Measurements from ENCODE around the gene CCDC74A. TPM values are rescaled to one million over a fixed set of nuclear protein-coding genes. Genes with fewer than 3 reads are reported as not detected.
"Not testable (repeated sequence)": the region's sequence is repeated elsewhere in the genome, so short reads cannot be mapped to it uniquely, and the experiment has no call there.

Gene CCDC74A
- total and polyA plus RNA-seq, 7 donors, result 0.16 to 0.51 (median 0.18) TPM; not detected in 3

GRCh38 chr2:131544813-131545165 is 17.1 kb downstream of the CCDC74A start:
- H3K27me3 ChIP-seq (ENCODE audit: insufficient read depth in 3 of 3, low read length in 2 of 3); H3K4me3 ChIP-seq; H3K9me3 ChIP-seq; intact Hi-C loops (cut with DNase I); H3K36me3 ChIP-seq (ENCODE audit: insufficient read depth in 1 of 2, low read depth in 1 of 2); H3K4me1 ChIP-seq; DNase-seq; ATAC-seq; H3K27ac ChIP-seq: not testable (repeated sequence)
- WGBS, 3 donors, result 87 to 93% (median 93%) methylated on average over 3 of the region's 7 CpGs

GRCh38 chr2:131552871-131553270 is 25.2 kb downstream of the CCDC74A start:
- TF ChIP-seq CTCF (IDR thresholded peaks at IDR 0.05), result no peak

GRCh38 chr2:131556998-131557397 is 29.3 kb downstream of the CCDC74A start:
- Histone ChIP-seq H3K4me3 (no peak overlapping the region), H3K36me3 (ENCODE audit: insufficient read depth in 1 of 2, low read depth in 1 of 2) (no peaks in the 10 kb centered on the region), H3K27me3 (ENCODE audit: insufficient read depth in 3 of 3, low read length in 2 of 3) (no peaks in the 10 kb centered on the region), H3K4me1 (no peaks in the 10 kb centered on the region), H3K27ac (no peak overlapping the region), H3K9me3 (no peaks in the 10 kb centered on the region)
- ATAC-seq (no peak), DNase-seq (no peak)
- intact Hi-C loops (cut with DNase I), result no loop called here
- WGBS, 3 donors, result 90 to 92% (median 90%) methylated on average over 7 of the region's 7 CpGs
- TF ChIP-seq CTCF (IDR thresholded peaks at IDR 0.05), result no peak

More at GRCh38 chr2:131552871-131553270, 25.2 kb downstream of the CCDC74A start:
- ATAC-seq (no peak), DNase-seq (no peak)
- intact Hi-C loops (cut with DNase I), result no loop called here
- 72 to 83% (median 82%) methylated on average over 11 of the region's 11 CpGs for WGBS, 3 donors
- H3K4me3 ChIP-seq, result no peak overlapping the region
- no peak overlapping the region for H3K27ac ChIP-seq
- H3K36me3 ChIP-seq (ENCODE audit: insufficient read depth in 1 of 2, low read depth in 1 of 2), result no peaks in the 10 kb centered on the region
- no peaks in the 10 kb centered on the region for H3K9me3 ChIP-seq
- no peaks in the 10 kb centered on the region for H3K27me3 ChIP-seq (ENCODE audit: insufficient read depth in 3 of 3, low read length in 2 of 3)
- no peaks in the 10 kb centered on the region for H3K4me1 ChIP-seq

GRCh38 chr2:131557558-131558321 is 30.1 kb downstream of the CCDC74A start:
- no peaks in the 10 kb centered on the region for H3K36me3 ChIP-seq (ENCODE audit: insufficient read depth in 1 of 2, low read depth in 1 of 2)
- ATAC-seq (no peak), DNase-seq (no peak)
- H3K4me1 ChIP-seq, result no peaks in the 10 kb centered on the region
- H3K4me3 ChIP-seq, result no peak overlapping the region
- intact Hi-C loops (cut with DNase I), result no loop called here
- no peaks in the 10 kb centered on the region for H3K9me3 ChIP-seq
- H3K27me3 ChIP-seq (ENCODE audit: insufficient read depth in 3 of 3, low read length in 2 of 3), result no peaks in the 10 kb centered on the region
- no peak for TF ChIP-seq CTCF (IDR thresholded peaks at IDR 0.05)
- no peak overlapping the region for H3K27ac ChIP-seq
- 80 to 85% (median 84%) methylated on average over 5 of the region's 5 CpGs for WGBS, 3 donors

GRCh38 chr2:131566371-131566770 is 38.7 kb downstream of the CCDC74A start:
- TF ChIP-seq CTCF (IDR thresholded peaks at IDR 0.05), result no peak
- H3K27ac ChIP-seq, result no peak overlapping the region
- DNase-seq (no peak), ATAC-seq (no peak)
- peaks cover 0 to 4% (median 0%) of the 10 kb centered on the region in 3 donors for H3K27me3 ChIP-seq (ENCODE audit: insufficient read depth in 3 of 3, low read length in 2 of 3)
- no peak overlapping the region for H3K4me3 ChIP-seq
- H3K9me3 ChIP-seq, result no peaks in the 10 kb centered on the region
- no peaks in the 10 kb centered on the region for H3K36me3 ChIP-seq (ENCODE audit: insufficient read depth in 1 of 2, low read depth in 1 of 2)
- 78 to 86% (median 80%) methylated on average over 5 of the region's 5 CpGs for WGBS, 3 donors
- intact Hi-C loops (cut with DNase I), result no loop called here
- H3K4me1 ChIP-seq, result no peaks in the 10 kb centered on the region
